Measurements from ENCODE around the gene AGXT2.
A peak's percentile ranks its signal among the peaks of the same experiment; 100 is the strongest.

AGXT2 gene

DNA sequence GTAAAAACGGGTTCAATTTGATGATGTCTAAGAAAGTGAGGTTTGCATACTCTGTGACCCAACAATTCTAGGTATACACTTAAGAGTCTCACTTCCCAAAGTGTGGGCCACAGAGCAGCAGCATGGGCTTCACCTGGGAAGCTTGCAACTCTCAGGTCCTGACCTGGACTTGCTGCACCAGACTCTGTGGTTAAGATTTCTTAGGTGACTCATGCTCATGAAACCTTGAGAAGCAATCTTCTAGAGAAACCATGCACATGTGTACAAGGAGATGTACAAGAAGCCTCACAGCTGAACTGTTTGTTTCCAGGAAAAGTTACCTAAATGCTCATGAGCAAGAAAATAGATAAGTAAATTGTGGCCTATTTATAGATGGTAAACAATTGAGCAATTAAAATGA is 88.4 kb downstream of the AGXT2 start:
- peak; percentile 91 for DNase-seq (ENCODE audit: low read depth)

DNA sequence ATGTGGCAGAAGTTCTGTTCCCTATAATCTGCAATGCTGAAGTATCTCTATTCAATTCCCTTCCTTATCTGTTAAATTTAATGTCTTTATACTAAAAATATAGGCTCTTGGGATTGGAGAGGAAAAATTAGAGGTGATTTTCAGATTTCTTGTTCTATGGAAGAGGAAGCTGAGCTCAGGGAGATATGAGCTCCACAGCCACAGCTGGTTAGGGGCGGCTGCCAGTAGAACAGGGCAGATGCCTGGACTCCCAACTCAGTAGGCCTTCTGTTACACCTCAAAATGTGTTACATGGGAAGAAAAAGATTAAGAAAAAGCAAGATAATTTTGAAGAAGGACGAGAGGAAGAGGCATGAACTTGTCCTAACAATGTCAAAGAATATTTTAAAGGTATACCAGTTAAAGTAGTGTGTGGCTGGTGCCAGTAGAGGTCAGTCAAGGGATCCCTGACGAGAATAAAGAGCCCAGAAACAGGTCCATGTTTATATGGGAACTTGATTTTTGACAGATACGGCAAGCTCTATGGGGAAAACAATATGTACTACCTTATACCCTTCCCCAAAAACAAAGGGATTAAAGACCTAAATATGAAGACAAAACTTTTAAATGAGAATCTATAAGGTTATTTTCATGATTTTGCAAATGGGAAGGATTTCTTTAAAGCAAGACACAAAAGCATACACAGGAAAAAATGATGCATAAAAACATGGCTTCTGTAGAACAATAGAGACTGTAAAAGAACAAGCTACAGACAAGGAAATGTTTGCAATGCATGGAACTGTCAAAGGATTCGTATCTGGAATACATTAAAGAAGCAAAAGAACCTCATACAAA is 89.7 kb downstream of the AGXT2 start:
- DNase-seq (ENCODE audit: low read depth) = peak; percentile 58

- peak; percentile 36 for DNase-seq (ENCODE audit: low read depth)
Measured at GRCh38 chr5:34957321-34957720, 90.4 kb downstream of the AGXT2 start.
